MM.1S (cell line): ENCODE data around the gene TBATA.

Experiments used
- CTCF ChIP-seq: fragments of 300-600 bp; sonication (generic); IDR thresholded peaks from 2 replicates; pipeline ENCODE4 v1.5.1; 2016; ENCODE audit warnings: antibody characterized with exemption, low read length, mixed read lengths
- EZH2 ChIP-seq: fragments of 300-600 bp; sonication (generic); optimal IDR thresholded peaks from 2 replicates; pipeline ENCODE3; 2017; ENCODE audit warnings: low read depth, mild to moderate bottlenecking, antibody characterized with exemption, low read length, mixed read lengths
- EZH2phosphoT487 ChIP-seq: fragments of 300-600 bp; sonication (generic); IDR thresholded peaks from 2 replicates; pipeline ENCODE4 v1.6.1; 2018; ENCODE audit warnings: antibody characterized with exemption, low read length

GRCh38 chr10:70745555-70745954 is 39.6 kb downstream of the TBATA start:
- TF ChIP-seq CTCF (no peak), EZH2phosphoT487 (no peak), EZH2 (no peak)
